GM21360 (cell line): ENCODE data around the gene SMAD3.
A peak's percentile ranks its signal among the peaks of the same experiment; 100 is the strongest.

ENCODE experiments used
- ATAC-seq: cut with Tn5 transposase; IDR thresholded peaks from one replicate; pipeline ENCODE4 v1.9.1; 2021; ENCODE audit warnings: mild to moderate bottlenecking, moderate library complexity; ENCODE audit not compliant: unreplicated experiment

Gene SMAD3

GRCh38 chr15:67080118-67080899 is 14.9 kb downstream of the SMAD3 start:
- ATAC-seq: no peak

DNA sequence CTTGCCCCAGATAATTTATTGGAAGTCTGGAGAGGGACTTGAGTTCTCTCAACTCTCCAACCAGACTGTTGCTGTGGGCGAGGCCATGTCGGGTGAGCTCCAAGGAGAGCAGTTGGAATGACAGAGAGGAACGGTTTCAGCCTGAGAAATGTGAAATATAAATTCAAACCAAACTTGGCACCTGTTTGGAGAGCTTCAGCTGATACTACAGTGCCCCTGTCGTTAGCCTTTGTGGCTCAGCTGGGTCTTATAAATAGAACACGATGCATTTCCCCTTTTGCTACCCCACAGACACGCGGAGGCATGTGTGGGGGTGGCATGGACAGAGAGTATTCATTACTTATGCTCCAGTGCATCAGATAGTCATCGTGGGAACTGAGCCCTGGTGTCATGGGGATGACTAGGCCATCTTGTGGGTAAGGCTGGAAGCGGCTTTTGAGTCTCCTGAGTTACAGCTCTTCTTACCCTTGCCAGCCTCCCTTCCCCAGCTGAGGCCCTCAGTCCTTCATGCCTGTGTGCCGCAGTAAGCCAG is 15.6 kb downstream of the SMAD3 start:
- ATAC-seq: peak; percentile 36

GRCh38 chr15:67082007-67082536 is 16.7 kb downstream of the SMAD3 start:
- no peak for ATAC-seq

DNA sequence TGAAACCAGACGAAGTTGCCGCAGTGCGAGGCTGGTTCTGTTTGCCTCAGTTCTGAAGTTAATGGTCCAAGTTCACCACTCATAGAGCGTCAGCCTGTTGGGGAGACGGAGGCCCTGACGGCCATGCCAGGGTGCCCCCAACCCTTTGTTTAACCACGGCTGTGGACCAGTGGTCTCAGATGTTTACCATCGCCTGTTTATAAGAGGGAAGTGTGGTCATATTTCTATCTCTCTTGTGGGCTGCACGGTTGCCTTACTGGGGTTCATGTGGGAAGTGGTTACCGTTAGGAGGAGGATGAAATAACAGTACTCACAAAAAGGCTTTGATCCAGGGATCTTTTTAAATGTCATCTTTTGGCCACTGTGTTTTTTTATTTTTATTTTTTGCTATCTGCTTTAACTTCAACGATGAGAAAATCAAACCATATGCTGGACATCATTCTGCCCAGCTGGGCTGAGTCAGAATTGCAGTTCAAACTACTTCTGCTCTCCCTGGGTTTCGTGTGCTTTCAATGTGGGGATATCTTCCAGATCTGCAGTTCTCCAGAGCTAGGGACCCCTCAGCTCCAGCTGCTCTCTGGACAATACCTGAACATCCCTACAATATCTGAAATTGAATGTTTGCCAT is 17.8 kb downstream of the SMAD3 start:
- no peak for ATAC-seq

DNA sequence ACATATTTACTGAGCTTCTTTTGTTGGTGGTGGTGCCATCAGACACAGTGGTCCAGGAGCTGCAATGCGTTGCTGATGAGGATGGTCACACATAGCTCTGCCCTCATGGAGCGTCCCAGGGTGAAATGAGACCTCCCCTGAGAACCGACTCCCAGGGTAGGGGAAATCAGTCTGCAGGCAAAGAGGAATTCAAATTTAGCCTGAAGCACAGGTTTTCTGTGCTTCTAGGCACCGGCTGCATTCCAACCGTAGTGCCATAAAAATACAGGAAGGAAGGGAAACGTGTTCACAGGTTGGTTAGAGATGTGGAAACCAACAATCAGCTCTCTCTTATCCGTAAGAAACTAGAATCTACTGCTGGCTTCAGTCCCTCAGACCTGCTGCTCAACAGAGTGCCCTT is 19.2 kb downstream of the SMAD3 start:
- no peak for ATAC-seq

- peak; percentile 26 for ATAC-seq
Observed at GRCh38 chr15:67085237-67085817, 19.9 kb downstream of the SMAD3 start.

DNA sequence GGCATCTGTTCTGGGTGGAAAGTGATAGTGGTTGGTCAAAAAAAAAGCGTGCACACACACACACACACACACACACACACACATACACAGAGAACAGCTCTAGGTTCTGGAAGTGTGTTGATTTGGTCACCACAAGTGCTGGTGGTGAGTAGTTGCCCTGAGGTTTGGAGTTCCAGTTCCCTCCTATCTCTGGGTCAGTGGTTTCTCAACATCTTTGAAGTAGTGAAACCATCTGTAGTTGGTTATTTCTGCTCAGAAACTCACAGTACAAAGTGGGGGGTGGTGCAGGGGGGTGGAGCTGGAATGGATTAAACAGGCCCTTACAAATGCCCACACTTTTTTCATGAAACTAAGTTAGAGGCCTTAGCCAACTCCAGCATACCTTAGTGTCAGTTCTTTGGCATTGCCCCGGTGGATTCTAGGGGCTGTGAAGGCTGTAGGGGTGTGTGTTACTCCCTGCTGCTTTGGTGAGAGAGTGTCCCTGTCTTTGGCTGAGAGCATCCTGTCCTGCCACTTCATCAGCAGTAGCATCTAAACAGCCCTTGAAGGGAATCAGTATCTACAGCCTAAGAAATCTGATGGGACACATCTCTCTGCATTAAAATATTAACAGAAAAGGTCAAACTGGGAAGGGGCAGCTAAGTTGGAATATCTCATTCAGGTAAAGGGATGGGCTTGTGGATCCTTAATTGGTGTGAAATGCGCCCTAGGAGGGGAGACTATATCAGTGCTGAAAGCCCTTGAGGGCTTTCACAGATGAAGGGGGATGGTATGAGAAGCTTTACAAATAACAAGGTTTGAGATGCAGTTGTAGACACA is 20.6 kb downstream of the SMAD3 start:
- ATAC-seq: peak; percentile 35

- no peak for ATAC-seq
Observed at GRCh38 chr15:67086637-67086914, 21.2 kb downstream of the SMAD3 start.

DNA sequence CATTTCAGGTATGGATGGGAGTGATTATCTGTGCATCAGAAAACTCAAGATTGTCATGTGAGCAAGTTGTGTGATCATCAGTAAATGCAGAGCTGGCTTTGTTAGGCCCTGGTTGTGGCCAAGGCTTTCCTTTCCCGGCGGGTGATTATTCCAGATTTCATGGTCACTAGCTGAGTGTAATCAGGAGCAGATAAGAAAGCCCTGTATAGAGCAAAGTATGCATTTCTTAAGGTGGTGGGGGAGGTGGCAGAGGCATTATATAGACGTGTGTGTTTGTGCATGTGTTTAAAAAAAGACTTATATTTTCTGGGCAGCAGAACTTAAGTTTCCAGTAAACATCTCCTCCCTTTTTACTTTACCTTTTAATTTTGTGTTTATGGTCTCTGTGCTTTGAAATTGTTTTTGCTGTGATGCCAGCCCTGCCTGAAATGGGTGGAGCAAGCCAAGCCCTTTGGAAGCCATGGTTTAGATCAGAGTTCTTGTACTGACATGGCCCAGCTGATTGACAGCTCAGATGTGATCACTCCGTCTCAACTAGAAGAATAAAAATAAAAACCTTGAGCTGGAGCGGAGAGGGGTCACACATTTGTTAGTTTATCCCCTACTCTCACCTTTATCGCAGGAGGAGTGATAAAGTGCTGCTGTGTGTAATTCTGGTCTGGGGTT is 22.2 kb downstream of the SMAD3 start:
- no peak for ATAC-seq

DNA sequence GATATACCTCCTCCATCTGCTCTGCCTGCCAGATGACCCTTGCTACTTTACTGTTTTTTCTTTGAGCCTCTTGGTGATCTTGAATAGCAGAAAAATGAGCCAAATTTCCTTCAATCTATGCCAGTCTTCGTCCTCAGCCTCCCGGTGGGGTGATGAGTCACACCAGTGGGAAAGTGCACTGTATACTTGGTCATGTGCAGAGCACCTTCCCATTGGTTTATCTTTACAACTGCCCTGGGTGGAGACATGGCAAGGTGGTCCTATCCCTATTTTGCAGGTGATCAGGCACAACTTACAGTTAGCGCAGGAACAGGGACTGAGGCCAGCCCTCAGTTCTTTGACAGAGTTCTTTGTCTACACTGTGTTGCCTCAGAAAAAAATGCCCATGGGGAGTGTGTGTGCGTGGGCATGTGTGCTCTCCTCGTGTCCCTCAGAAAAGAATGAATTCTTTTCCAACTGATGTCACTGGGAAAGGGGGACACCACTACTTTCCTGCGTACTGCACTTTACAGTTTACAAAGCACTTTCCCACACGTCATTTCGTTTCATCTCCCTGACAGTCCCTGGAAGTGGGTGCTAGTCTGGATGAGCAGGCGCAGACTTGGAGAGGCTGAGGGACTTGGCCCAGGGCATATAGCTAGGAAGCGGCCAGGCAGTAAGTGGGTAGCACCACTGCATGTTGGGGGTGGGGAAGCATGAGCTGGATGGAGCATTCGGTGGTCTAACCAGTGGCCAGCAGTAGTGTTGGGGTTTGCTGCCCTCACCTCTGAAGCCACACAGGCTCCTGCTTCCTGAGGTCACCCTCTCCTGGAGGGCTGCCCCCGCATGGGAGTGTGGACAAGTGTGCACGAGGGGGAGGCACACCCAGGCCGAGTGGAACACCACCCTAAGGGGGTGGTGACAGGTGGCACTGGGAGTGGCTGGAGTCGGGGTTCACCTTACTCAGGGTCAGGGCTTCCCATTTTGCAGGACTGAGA is 24.1 kb downstream of the SMAD3 start:
- ATAC-seq: no peak

GRCh38 chr15:67090297-67091070 is 25.1 kb downstream of the SMAD3 start:
- ATAC-seq: no peak

DNA sequence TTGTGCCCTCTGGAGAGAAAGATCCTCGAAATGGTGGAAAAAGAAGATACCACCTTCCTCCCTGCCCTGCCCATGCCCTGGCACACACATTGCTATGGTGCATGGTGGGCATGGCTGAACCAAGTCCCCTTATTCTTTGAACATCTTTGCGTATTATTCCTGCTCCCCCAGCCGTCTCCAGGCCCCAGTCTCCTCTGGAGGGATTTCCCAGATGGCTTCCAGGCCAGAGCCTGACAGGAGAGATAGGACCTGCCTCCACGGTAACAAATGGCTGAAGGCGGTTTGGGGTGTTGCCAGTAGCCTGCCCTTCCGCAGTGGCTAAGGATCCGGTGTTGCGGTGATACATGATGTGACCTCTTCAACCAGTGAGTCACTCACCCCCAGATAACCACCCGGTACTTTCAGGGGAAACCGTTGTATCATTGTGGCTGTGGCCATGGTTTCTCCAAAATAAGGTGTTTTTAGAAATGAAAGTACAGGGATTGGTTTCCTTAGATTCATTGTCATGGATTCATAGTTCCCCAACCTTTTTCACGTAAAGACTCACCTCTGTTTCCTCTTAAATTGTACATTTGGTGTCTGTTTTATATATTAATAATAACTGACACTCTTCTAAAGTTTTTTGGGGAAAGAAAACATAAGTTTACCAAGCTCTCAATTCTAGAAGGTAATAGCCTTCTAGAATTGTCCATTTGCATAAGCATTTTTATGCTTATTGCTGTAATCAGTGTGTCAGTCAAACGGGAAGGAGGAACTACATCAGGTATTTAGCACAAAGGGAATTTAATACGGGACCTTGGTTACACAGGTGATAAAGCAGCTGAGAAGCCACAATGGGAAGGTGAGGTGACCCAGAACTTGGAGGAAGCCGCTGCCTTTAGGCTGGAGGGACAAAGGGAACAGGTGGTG is 25.9 kb downstream of the SMAD3 start:
- no peak for ATAC-seq

DNA sequence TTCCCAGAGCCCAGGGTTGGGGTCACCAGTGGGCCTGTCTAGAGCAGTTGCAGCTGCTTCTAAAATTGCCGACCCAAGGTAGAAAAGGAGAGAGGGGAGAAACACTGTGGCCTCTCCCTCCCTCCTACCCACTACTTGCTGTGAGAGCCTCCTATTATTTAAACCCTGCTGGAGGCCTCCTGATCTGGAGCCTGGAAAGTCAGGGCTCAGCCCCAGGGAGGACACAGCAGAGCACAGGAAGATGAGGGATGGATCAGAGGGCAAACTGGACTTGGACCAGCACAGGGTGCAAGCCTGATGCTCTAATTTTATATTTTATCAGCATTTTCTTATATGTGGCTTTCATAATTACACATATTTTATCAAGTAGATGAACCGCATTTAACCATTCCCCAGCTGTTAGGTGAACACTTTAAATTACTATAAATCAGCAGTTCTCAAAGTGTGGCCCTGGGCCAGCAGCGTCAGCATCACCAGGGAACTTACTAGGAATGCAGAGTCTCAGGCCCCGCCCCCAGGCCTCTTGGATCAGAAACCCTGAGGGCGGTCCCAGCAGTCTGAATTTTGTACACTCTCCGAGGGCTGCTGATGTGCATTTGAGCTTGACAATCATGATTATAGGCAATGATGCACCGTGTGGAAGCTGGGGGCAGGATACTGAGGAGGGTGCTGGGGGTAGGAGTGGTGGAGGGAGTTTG is 26.7 kb downstream of the SMAD3 start:
- ATAC-seq: no peak

- ATAC-seq: no peak
Observed at GRCh38 chr15:67092752-67093503, 27.5 kb downstream of the SMAD3 start.

- no peak for ATAC-seq
Observed at GRCh38 chr15:67093504-67093862, 28.1 kb downstream of the SMAD3 start.
